Medulla oblongata (tissue), 1 donor: ENCODE measurements around the gene AOC1.
A peak's percentile ranks its signal among the peaks of the same experiment; 100 is the strongest.

ENCODE experiments used
- DNase-seq: peaks from one replicate; pipeline ENCODE4 v3.0.0-alpha.2; 2015; ENCODE audit errors: extremely low spot score

Gene AOC1

GRCh38 chr7:150831851-150832250, 20.5 kb upstream of the AOC1 start:
- DNase-seq: peak; percentile 75

- no peak for DNase-seq
Measured at GRCh38 chr7:150835019-150835418, 17.3 kb upstream of the AOC1 start.

GRCh38 chr7:150835702-150836280, 16.5 kb upstream of the AOC1 start:
- no peak for DNase-seq

- DNase-seq: no peak
Measured at GRCh38 chr7:150838965-150839650, 13.2 kb upstream of the AOC1 start.

- DNase-seq: no peak
Measured at GRCh38 chr7:150842018-150842417, 10.3 kb upstream of the AOC1 start.

GRCh38 chr7:150842716-150843115, 9.6 kb upstream of the AOC1 start:
- DNase-seq: no peak

- DNase-seq: peak; percentile 52
Measured at GRCh38 chr7:150845421-150845861, 6.9 kb upstream of the AOC1 start.

GRCh38 chr7:150846291-150847115, 5.8 kb upstream of the AOC1 start:
- no peak for DNase-seq

- DNase-seq: no peak
Measured at GRCh38 chr7:150847536-150847935, 4.8 kb upstream of the AOC1 start.

- DNase-seq: no peak
Measured at GRCh38 chr7:150848111-150848510, 4.2 kb upstream of the AOC1 start.

GRCh38 chr7:150848561-150849115, 3.7 kb upstream of the AOC1 start:
- no peak for DNase-seq

- DNase-seq: no peak
Measured at GRCh38 chr7:150849204-150849775, 3.0 kb upstream of the AOC1 start.

GRCh38 chr7:150850273-150850672, 2.0 kb upstream of the AOC1 start:
- no peak for DNase-seq

- DNase-seq: no peak
Measured at GRCh38 chr7:150851492-150852370, 586 bp upstream of the AOC1 start.

GRCh38 chr7:150854066-150855000, 2.0 kb downstream of the AOC1 start:
- no peak for DNase-seq

GRCh38 chr7:150855046-150855445, 2.7 kb downstream of the AOC1 start:
- DNase-seq: no peak

- DNase-seq: no peak
Measured at GRCh38 chr7:150855476-150856302, 3.4 kb downstream of the AOC1 start.

GRCh38 chr7:150856303-150857275, 4.3 kb downstream of the AOC1 start:
- DNase-seq: no peak
